Left lung (tissue), 10 donors: Measurements from ENCODE around the gene VASP. TPM values are rescaled to one million over a fixed set of nuclear protein-coding genes. Genes with fewer than 3 reads are reported as not detected.

ENCODE experiments used
- ATAC-seq: fragments of 200-7000 bp; cut with Tn5 transposase; one replicate; pipeline ENCODE4 v1.9.1; 2020; ENCODE audit warnings: moderate library complexity
- DNase-seq, 4 donors: peaks; one replicate each; pipeline ENCODE4 v3.0.0-alpha.2; 2013 to 2020
- H3K27ac ChIP-seq, 2 donors: fragments of 200-600 bp; sonication (generic) in 1 of 2; one replicate each; pipeline versions ENCODE4 v1.5.0 to v1.8.0; 2020 to 2021
- H3K27me3 ChIP-seq, 2 donors: fragments of 200-600 bp; sonication (generic) in 1 of 2; one replicate each; pipeline versions ENCODE4 v1.5.0 to v1.8.0; 2020 to 2021
- H3K36me3 ChIP-seq, 2 donors: fragments of 200-600 bp; sonication (generic) in 1 of 2; one replicate each; pipeline versions ENCODE4 v1.5.0 to v1.8.0; 2020 to 2021
- H3K4me1 ChIP-seq, 2 donors: fragments of 200-600 bp; one replicate each; pipeline ENCODE4 v1.8.0; 2021
- H3K4me3 ChIP-seq, 2 donors: fragments of 200-600 bp; sonication (generic) in 1 of 2; one replicate each; pipeline versions ENCODE4 v1.5.0 to v1.8.0; 2020 to 2021; ENCODE audit warnings: mild to moderate bottlenecking in 1 of 2
- H3K9me3 ChIP-seq, 2 donors: fragments of 200-600 bp; sonication (generic) in 1 of 2; one replicate each; pipeline versions ENCODE4 v1.5.0 to v1.8.0; 2020 to 2021
- intact Hi-C, 2 donors: fragments of 100-400 bp; cut with DNase I; formaldehyde crosslinking; loops; one replicate each; pipeline versions ENCODE4 v1.11.2 to v1.14.2; 2022
- polyA plus RNA-seq, 6 donors: library from polyadenylated mRNA; unstranded; fragments of 120-200 nt; gene quantifications; one replicate each; pipeline ENCODE4 v1.2.1, GENCODE V29; 2013; ENCODE audit not compliant: insufficient read length in 6 of 6
- total RNA-seq, 2 donors: library from RNA; stranded (reverse); fragmentation: NEBNext Ultra II Directional; extraction: Animal tissue kit (Norgen Biotek cat#: 25700); gene quantifications; one replicate each; pipeline ENCODE4 v1.2.1, GENCODE V29; 2021
- TF ChIP-seq, protein P1 (sequence below), 2 donors: fragments of 200-600 bp; sonication (generic) in 1 of 2; IDR thresholded peaks; one replicate each; pipeline versions ENCODE4 v1.5.0 to v1.8.0; 2021; ENCODE audit warnings: antibody characterized with exemption in 2 of 2
- donor health status: DM: no; HTN: yes; CAD: no.
- donor health status: DM: no; HTN: no; CAD: no.

The VASP gene
- total and polyA plus RNA-seq, 8 donors, result 49.5 to 220 (median 57.4) TPM

DNA sequence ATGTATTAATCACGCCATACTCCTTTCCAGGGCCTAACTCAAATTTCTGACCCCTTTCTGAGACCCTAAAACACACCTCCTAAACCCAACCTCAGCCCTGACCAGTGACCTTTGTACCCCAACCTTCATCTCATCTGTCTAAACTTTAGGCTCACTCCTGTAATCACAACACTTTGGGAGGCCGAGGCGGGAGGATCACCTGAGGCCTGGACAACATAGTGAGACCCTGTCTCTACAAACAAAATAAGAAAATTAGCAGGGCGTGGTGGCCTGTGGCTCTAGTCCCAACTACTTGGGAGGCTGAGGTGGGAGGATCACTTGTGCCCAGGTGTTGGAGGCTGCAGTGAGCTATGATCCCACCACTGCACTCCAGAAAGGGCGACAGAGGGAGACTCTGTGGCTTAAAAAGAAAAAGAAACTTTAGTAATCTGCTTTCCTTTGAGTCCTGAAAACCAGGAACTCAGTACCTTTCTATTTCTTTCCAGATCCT, 15.1 kb upstream of the VASP start:
- Histone ChIP-seq H3K9me3 (no peaks in the 10 kb centered on the region), H3K36me3 (no peaks in the 10 kb centered on the region), H3K4me3 (peak overlapping the region in 1 of 2 donors; percentile 52), H3K4me1 (peaks cover 8 to 33% of the 10 kb centered on the region in 2 donors), H3K27ac (no peak overlapping the region), H3K27me3 (peaks cover 0 to 29% of the 10 kb centered on the region in 2 donors)
- intact Hi-C loops, result no loop called here
- DNase-seq, result no peak
- no peak for ATAC-seq
- TF ChIP-seq, protein P1, sequence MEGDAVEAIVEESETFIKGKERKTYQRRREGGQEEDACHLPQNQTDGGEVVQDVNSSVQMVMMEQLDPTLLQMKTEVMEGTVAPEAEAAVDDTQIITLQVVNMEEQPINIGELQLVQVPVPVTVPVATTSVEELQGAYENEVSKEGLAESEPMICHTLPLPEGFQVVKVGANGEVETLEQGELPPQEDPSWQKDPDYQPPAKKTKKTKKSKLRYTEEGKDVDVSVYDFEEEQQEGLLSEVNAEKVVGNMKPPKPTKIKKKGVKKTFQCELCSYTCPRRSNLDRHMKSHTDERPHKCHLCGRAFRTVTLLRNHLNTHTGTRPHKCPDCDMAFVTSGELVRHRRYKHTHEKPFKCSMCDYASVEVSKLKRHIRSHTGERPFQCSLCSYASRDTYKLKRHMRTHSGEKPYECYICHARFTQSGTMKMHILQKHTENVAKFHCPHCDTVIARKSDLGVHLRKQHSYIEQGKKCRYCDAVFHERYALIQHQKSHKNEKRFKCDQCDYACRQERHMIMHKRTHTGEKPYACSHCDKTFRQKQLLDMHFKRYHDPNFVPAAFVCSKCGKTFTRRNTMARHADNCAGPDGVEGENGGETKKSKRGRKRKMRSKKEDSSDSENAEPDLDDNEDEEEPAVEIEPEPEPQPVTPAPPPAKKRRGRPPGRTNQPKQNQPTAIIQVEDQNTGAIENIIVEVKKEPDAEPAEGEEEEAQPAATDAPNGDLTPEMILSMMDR (IDR thresholded peaks at IDR 0.05), result no peak

DNA sequence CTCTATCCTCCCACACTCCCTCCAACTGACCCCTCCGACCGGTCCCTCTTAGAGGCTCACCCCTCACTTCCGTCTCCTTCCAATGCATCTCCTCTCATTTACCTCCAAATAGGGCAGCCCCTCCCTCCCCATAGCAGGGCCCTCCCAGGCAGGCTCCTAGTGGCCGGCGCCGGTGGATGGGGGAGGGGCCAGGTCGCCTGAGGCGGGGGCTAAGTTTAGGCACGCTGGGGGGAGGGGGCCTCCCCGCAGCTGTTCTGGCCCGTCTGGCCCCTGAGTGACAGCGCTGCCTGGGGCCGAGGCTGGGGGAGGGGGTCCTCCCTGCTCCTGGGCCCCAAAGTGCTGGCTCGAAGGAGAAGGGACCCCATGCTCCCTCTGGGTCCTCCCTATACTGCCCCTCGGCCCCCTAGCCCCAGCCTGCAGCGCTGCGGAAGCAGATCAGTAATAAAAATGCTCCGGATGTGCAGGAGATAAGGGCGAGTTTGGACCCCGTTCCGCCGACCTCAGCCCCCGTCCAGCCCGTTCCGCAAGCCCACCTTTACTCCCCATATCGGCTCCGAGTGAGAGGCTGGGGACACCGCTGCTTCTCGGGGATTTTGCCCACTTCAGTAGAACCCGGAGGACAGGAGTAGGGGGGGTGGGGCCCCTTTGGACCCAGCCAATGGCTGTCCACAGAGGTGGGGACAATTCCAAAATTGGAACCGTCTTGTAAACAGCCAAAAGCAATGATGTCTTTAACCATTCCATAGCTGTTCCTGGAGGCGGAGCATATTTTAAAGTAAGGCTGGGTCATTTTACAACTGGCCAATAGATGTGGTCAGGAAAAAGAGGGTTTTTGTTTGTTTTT, 14.4 kb upstream of the VASP start:
- DNase-seq, result peak; percentile 58 to 89 (median 76)
- Histone ChIP-seq H3K27ac (peak overlapping the region in 1 of 2 donors; percentile 48), H3K36me3 (no peaks in the 10 kb centered on the region), H3K9me3 (no peaks in the 10 kb centered on the region), H3K27me3 (peaks cover 3 to 33% of the 10 kb centered on the region in 2 donors), H3K4me1 (peaks cover 11 to 40% of the 10 kb centered on the region in 2 donors), H3K4me3 (peak overlapping the region; percentile 34 to 52)
- ATAC-seq, result peak; percentile 47
- TF ChIP-seq, protein P1 (IDR thresholded peaks at IDR 0.05), result no peak
- intact Hi-C loops, result no loop called here

DNA sequence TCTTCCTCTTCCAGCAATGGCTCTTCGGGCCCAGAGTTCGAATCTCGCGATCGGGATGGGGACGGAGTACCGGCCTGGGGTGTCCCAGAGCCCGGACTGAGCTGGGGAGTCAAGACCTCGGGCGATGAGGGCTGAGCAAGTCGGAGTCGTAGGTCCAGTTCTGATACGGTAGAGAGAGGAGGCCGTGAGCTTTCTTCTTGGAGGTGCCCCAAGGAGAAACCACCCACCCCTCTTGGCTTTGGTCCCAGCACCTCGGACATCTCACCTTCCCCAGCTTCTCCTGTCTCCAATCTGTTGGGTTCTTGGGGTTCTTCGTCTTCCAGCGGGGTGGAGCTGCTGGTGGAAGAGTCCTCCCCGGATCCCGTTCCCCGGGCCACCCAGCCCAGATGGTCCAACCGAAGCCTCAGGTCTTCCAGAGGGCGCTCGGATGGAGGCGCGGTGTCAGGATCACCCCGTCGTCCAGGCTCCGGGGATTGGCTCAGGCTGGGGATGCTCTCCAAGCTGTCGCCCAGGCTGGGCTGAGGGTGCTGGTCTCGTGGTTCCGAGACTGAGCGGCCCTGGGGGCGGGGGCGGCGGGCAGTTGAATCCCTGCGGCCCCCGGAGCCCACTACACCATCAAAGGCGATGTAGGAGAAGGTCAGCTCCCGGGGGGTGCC, 12.9 kb upstream of the VASP start:
- ATAC-seq (no peak), DNase-seq (no peak)
- Histone ChIP-seq H3K27me3 (peaks cover 18 to 48% of the 10 kb centered on the region in 2 donors), H3K9me3 (no peaks in the 10 kb centered on the region), H3K4me3 (no peak overlapping the region), H3K36me3 (no peaks in the 10 kb centered on the region), H3K27ac (no peak overlapping the region), H3K4me1 (peaks cover 24 to 55% of the 10 kb centered on the region in 2 donors)
- TF ChIP-seq, protein P1 (IDR thresholded peaks at IDR 0.05), result no peak
- intact Hi-C loops, result no loop called here

DNA sequence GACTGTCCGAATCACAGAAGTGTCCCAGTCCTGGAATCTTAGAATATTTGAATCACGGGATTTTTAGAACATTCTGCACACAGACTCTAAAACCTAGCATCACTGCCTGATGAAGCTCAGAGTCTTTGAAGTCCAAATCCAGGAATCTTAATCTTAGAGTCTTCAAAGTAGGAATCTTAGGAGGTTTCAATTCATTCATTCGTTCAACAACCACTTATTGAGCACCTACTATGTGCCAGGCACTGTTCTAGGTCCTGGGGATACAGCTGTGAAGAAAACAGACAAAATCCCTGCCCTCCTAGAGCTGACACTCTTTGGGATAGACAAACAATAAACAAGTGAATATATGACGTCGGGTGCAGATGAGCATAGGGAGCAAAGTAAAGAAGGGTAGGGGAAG, 12.1 kb upstream of the VASP start:
- no peak overlapping the region for H3K27ac ChIP-seq
- no peak overlapping the region for H3K4me3 ChIP-seq
- no peak for ATAC-seq
- peaks cover 24 to 61% of the 10 kb centered on the region in 2 donors for H3K4me1 ChIP-seq
- no peaks in the 10 kb centered on the region for H3K36me3 ChIP-seq
- H3K27me3 ChIP-seq, result peaks cover 20 to 56% of the 10 kb centered on the region in 2 donors
- TF ChIP-seq, protein P1 (IDR thresholded peaks at IDR 0.05), result no peak
- H3K9me3 ChIP-seq, result no peaks in the 10 kb centered on the region
- intact Hi-C loops, result no loop called here
- no peak for DNase-seq
